Suprapubic skin (tissue), 4 donors: ENCODE measurements around the gene KMT2C. TPM values are rescaled to one million over a fixed set of nuclear protein-coding genes. Genes with fewer than 3 reads are reported as not detected.
A peak's percentile ranks its signal among the peaks of the same experiment; 100 is the strongest.
"Not testable (repeated sequence)": the region's sequence is repeated elsewhere in the genome, so short reads cannot be mapped to it uniquely, and the experiment has no call there.

Source experiments
- DNase-seq, 2 donors: peaks; one replicate each; pipeline ENCODE4 v3.0.0-alpha.2; 2019; ENCODE audit warnings: low spot score in 2 of 2
- H3K27ac ChIP-seq: fragments of 200-600 bp; sonication (generic); one replicate; pipeline ENCODE4 v1.5.1; 2019
- H3K27me3 ChIP-seq: fragments of 200-600 bp; sonication (generic); one replicate; pipeline ENCODE4 v1.5.1; 2019
- H3K36me3 ChIP-seq: fragments of 200-600 bp; sonication (generic); one replicate; pipeline ENCODE4 v1.5.1; 2019
- H3K4me1 ChIP-seq: fragments of 200-600 bp; sonication (generic); one replicate; pipeline ENCODE4 v1.5.1; 2019
- H3K4me3 ChIP-seq: fragments of 200-600 bp; sonication (generic); one replicate; pipeline ENCODE4 v1.5.1; 2019; ENCODE audit warnings: mild to moderate bottlenecking
- H3K9me3 ChIP-seq: fragments of 200-600 bp; sonication (generic); one replicate; pipeline ENCODE4 v1.5.1; 2019
- CTCF ChIP-seq, 2 donors: fragments of 200-600 bp in 1 of 2; fragments of 450-650 bp in 1 of 2; sonication (generic) in 1 of 2; IDR thresholded peaks; one replicate each; pipeline ENCODE4 v1.5.1; 2016 to 2019; ENCODE audit warnings: antibody characterized with exemption in 2 of 2, mild to moderate bottlenecking in 1 of 2, moderate library complexity in 1 of 2
- EP300 ChIP-seq: sonication (generic); formaldehyde crosslinking; IDR thresholded peaks from one replicate; pipeline ENCODE4 v1.6.1; 2017; ENCODE audit warnings: antibody characterized with exemption
- POLR2A ChIP-seq, 2 donors: fragments of 450-650 bp; IDR thresholded peaks; one replicate each; pipeline ENCODE4 v1.6.1; 2017; ENCODE audit warnings: antibody characterized with exemption in 2 of 2, mild to moderate bottlenecking in 2 of 2, moderate library complexity in 2 of 2
- POLR2AphosphoS5 ChIP-seq, 3 donors: sonication (generic); formaldehyde crosslinking; IDR thresholded peaks; one replicate each; pipeline ENCODE4 v1.6.1; 2017; ENCODE audit warnings: antibody characterized with exemption in 3 of 3
- WGBS: methylation state at CpG from one replicate; pipeline ENCODE4 v1.1.5; 2018; 5-methylcytosine and 5-hydroxymethylcytosine counted together
- total RNA-seq, 4 donors: library from RNA; depleted of rRNA; stranded (reverse); fragments of >200 nt; gene quantifications; one replicate each; pipeline ENCODE4 v1.1.0, GENCODE V29; 2016

Gene KMT2C
- total RNA-seq, 4 donors from 2014 or later = 61.2 to 144 (median 93.3) TPM

DNA sequence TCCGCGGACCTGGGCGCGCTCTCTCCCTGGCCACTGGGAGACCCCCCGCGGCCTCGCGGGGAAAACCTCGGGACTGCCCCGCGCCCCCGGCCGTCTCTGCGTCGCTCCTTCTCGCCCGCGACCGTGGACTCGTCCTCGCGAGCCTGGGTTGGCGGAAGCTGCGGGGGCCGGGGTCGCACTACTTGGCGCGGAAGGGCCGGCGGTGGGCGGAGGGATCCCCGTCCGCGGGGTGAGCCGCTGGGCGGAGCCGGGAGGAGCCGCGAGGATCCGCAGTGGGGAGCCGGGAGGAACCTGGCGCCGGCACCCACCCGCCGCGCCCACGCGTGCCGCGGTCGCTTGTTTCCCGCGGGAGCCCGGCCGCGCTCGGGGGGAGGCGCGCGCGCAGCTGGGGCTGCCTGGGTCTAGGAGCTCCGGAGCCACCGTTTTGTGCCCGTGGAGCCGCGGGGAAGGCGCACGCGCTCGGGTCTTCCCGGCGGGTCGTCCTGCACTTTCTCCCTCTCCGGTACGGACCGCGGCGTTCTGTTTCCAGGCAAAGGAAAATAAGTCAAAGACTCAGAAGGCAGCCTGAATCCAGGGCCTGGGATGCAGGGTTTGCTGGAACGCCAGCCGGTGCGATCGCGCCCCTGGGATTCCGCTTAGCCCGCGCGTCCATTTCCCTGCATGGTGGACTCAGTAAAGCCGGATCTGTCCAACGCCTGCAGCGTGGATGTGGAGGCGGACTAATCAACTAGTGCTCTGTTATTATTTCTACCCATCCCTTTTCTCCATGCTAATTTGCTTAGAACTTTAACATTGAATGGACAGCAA is 28.7 kb upstream of the KMT2C start:
- peak; percentile 86 to 89 for DNase-seq
- Histone ChIP-seq H3K27ac (peak overlapping the region; percentile 99), H3K4me3 (peak overlapping the region; percentile 80), H3K4me1 (peaks cover 13% of the 10 kb centered on the region), H3K9me3 (no peaks in the 10 kb centered on the region), H3K27me3 (no peaks in the 10 kb centered on the region), H3K36me3 (no peaks in the 10 kb centered on the region)
- WGBS = 0% methylated on average over 16 of the region's 91 CpGs
- TF ChIP-seq CTCF (IDR thresholded peaks at IDR 0.05) = no peak
- TF ChIP-seq POLR2AphosphoS5 (IDR thresholded peaks at IDR 0.05) = peak in 1 of 3 donors; percentile 70
- TF ChIP-seq EP300 = no peak
- peak in 1 of 2 donors; percentile 35 for TF ChIP-seq POLR2A (IDR thresholded peaks at IDR 0.05)

- Histone ChIP-seq H3K27ac (peak overlapping the region; percentile 99), H3K4me3 (peak overlapping the region; percentile 80)
- WGBS = 0% methylated on average over 20 of the region's 71 CpGs
Measured at GRCh38 chr7:152463709-152464311, 28.0 kb upstream of the KMT2C start.

GRCh38 chr7:152462995-152463708 is 27.3 kb upstream of the KMT2C start:
- 2% methylated on average over 29 of the region's 29 CpGs for whole genome bisulfite sequencing
- peak overlapping the region; percentile 89 for H3K27ac ChIP-seq
- peaks cover 13% of the 10 kb centered on the region for H3K4me1 ChIP-seq
- no peaks in the 10 kb centered on the region for H3K27me3 ChIP-seq
- no peaks in the 10 kb centered on the region for H3K9me3 ChIP-seq
- H3K36me3 ChIP-seq = no peaks in the 10 kb centered on the region
- H3K4me3 ChIP-seq = peak overlapping the region; percentile 80
- DNase-seq = no peak
- TF ChIP-seq POLR2A (IDR thresholded peaks at IDR 0.05) (peak in 1 of 2 donors; percentile 63), EP300 (no peak)

More at GRCh38 chr7:152463709-152464311, 28.0 kb upstream of the KMT2C start:
- TF ChIP-seq EP300 (peak; percentile 42), CTCF (IDR thresholded peaks at IDR 0.05) (no peak), POLR2A (IDR thresholded peaks at IDR 0.05) (peak; percentile 93 to 95), POLR2AphosphoS5 (IDR thresholded peaks at IDR 0.05) (peak; percentile 47 to 78 (median 70))
- H3K4me1 ChIP-seq = peaks cover 13% of the 10 kb centered on the region
- no peaks in the 10 kb centered on the region for H3K36me3 ChIP-seq
- no peaks in the 10 kb centered on the region for H3K27me3 ChIP-seq
- H3K9me3 ChIP-seq = no peaks in the 10 kb centered on the region
- DNase-seq = peak; percentile 100

GRCh38 chr7:152459724-152460251 is 24.0 kb upstream of the KMT2C start:
- H3K9me3 ChIP-seq = no peaks in the 10 kb centered on the region
- H3K4me1 ChIP-seq = peaks cover 4% of the 10 kb centered on the region
- no peak for TF ChIP-seq CTCF (IDR thresholded peaks at IDR 0.05)
- no peak for TF ChIP-seq POLR2AphosphoS5 (IDR thresholded peaks at IDR 0.05)
- no peak for TF ChIP-seq POLR2A (IDR thresholded peaks at IDR 0.05)
- TF ChIP-seq EP300 = no peak
- no peak for DNase-seq
- H3K36me3 ChIP-seq = no peaks in the 10 kb centered on the region
- no peak overlapping the region for H3K27ac ChIP-seq
- WGBS = 66% methylated on average over 5 of the region's 5 CpGs
- H3K27me3 ChIP-seq = no peaks in the 10 kb centered on the region
- no peak overlapping the region for H3K4me3 ChIP-seq

- 66% methylated on average over 5 of the region's 5 CpGs for WGBS
- Histone ChIP-seq H3K36me3 (no peaks in the 10 kb centered on the region), H3K27ac (no peak overlapping the region), H3K4me1 (no peaks in the 10 kb centered on the region), H3K27me3 (no peaks in the 10 kb centered on the region), H3K4me3 (no peak overlapping the region), H3K9me3 (no peaks in the 10 kb centered on the region)
- TF ChIP-seq POLR2AphosphoS5 (IDR thresholded peaks at IDR 0.05) = no peak
- DNase-seq = no peak
Measured at GRCh38 chr7:152451356-152451755, 15.6 kb upstream of the KMT2C start.

DNA sequence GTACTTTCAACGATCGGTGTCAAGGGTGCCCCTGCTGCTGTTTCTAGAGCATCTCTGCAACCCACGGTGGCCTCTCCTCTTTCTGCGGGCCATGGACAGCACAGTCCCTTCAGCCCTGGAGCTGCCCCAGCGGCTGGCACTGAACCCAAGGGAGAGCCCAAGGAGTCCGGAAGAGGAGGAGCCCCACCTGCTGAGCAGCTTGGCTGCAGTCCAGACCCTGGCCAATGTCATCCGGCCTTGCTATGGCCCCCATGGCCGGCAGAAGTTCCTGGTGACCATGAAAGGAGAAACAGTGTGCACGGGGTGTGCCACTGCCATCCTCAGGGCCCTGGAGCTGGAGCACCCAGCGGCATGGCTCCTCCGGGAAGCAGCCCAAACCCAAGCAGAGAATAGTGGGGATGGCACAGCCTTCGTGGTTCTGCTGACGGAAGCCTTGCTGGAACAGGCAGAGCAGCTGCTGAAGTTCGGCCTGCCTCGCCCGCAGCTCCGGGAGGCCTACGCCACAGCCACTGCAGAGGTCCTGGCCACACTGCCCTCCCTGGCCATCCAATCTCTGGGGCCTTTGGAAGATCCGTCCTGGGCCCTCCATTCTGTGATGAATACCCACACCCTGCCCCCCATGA is 9.7 kb upstream of the KMT2C start:
- not testable (repeated sequence) for H3K4me1 ChIP-seq, H3K27ac ChIP-seq, H3K27me3 ChIP-seq, H3K9me3 ChIP-seq, H3K4me3 ChIP-seq, DNase-seq, H3K36me3 ChIP-seq
- 92% methylated on average over 6 of the region's 19 CpGs for WGBS
